ENCODE results near the gene ZBTB16.

Gene ZBTB16

GRCh38 chr11:114262681-114263512 lies 203.4 kb downstream of the ZBTB16 start:
- TF ChIP-seq CTCF (IDR thresholded peaks at IDR 0.05) = peak; percentile 65
- TF ChIP-seq ZFX (IDR thresholded peaks at IDR 0.05; ENCODE audit: borderline replicate concordance) = no peak

GRCh38 chr11:114263513-114264170 lies 204.1 kb downstream of the ZBTB16 start:
- TF ChIP-seq CTCF (IDR thresholded peaks at IDR 0.05) = no peak
- no peak overlapping the region for H3K27ac ChIP-seq

More at GRCh38 chr11:114262681-114263512, 203.4 kb downstream of the ZBTB16 start:
- H3K27ac ChIP-seq = no peak overlapping the region

- no peak for TF ChIP-seq ZFX (IDR thresholded peaks at IDR 0.05; ENCODE audit: borderline replicate concordance)
- TF ChIP-seq CTCF (IDR thresholded peaks at IDR 0.05) = no peak
- no peak overlapping the region for H3K27ac ChIP-seq
Measured at GRCh38 chr11:114264381-114264780, 204.9 kb downstream of the ZBTB16 start.

GRCh38 chr11:114265122-114265878 lies 205.8 kb downstream of the ZBTB16 start:
- H3K27ac ChIP-seq = no peak overlapping the region
- TF ChIP-seq CTCF (IDR thresholded peaks at IDR 0.05) (no peak), ZFX (IDR thresholded peaks at IDR 0.05; ENCODE audit: borderline replicate concordance) (no peak)

- H3K27ac ChIP-seq = no peak overlapping the region
- TF ChIP-seq ZFX (IDR thresholded peaks at IDR 0.05; ENCODE audit: borderline replicate concordance) = no peak
- no peak for TF ChIP-seq CTCF (IDR thresholded peaks at IDR 0.05)
Measured at GRCh38 chr11:114269498-114269897, 210.0 kb downstream of the ZBTB16 start.

DNA sequence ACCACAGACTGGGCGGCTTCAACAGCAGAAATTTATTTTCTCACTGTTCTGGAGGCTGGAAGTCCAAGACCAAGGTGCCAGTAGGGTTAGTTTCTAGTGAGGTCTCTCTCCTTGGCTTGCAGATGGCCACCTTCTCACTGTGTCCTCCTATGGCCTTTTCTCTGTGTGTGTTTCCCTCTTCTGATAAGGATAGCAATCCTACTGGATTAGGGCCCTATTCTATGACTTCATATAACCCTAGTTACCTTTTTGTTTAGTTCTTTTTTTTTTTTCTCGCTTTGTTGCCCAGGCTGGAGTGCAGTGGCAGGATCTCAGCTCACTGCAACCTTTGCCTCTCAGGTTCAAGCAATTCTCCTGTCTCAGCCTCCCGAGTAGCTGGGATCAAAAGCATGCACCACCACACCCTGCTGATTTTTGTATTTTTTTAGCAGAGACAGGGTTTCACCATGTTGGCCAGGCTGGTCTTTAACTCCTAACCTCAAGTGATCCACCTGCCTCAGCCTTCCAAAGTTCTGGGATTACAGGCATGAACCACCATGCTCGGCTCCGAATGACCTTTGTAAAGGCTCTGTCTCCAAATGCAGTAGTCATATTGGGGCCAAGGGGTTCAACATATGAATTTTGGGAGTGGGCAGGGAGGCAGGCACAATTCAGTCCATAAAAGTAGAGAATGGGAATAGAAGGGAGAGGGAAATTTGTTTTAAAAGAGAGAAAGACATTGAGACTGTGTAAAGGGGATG lies 211.2 kb downstream of the ZBTB16 start:
- no peak overlapping the region for H3K27ac ChIP-seq

More for the DNA sequence above, 211.2 kb downstream of the ZBTB16 start:
- TF ChIP-seq ZFX (IDR thresholded peaks at IDR 0.05; ENCODE audit: borderline replicate concordance) = no peak
- no peak for TF ChIP-seq CTCF (IDR thresholded peaks at IDR 0.05)
